ENCODE data around the gene ZSCAN2. TPM values are rescaled to one million over a fixed set of nuclear protein-coding genes. Genes with fewer than 3 reads are reported as not detected.
"Not testable (repeated sequence)": the region's sequence is repeated elsewhere in the genome, so short reads cannot be mapped to it uniquely, and the experiment has no call there.

Gene ZSCAN2
- total RNA-seq, 2 donors from 2014 or later = 23.6 to 31.3 TPM

DNA sequence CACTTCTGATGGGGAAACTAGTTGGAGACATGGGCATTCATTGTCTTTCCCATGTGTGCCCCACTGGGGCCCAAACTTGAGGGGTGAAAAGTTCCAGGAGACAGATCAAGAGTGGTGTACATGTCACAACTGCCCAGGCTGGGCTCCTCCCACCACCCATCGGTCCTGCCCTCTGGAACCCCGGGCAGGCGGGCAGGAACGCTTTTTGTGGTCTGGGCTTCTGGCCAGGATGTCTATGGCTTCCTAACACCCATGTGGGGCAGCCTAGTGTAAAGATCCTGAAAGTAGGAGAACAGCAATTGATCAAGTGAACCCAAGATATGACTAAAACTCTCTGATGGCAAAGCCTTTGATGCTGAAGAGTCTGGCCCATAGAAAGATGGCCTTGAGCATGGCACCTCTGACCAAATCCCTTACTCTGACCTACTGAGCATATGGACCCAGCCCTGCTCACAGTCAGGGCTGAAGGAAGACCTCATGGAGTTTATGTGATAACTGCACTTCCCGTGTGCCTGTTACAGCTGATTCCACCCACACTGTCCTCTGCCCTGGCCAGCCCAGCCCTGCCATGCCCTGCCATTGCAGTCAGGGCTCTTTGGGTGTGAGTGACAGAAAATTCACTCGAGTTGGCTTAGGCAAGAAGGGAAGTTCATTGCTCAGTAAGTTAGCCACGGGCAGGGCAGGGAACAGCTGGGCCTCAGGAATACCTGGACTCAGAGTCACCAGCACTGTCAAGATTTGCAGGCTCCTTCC is 19.0 kb upstream of the ZSCAN2 start:
- not testable (repeated sequence) for H3K4me1 Mint-ChIP-seq; H3K4me1 ChIP-seq (ENCODE audit: control insufficient read depth, insufficient read depth, low read length); DNase-seq; H3K36me3 ChIP-seq (ENCODE audit: control insufficient read depth, insufficient read depth, low read length); H3K27me3 ChIP-seq (ENCODE audit: control insufficient read depth, insufficient read depth, low read length, poor library complexity, severe bottlenecking); H3K9me3 Mint-ChIP-seq; H3K9me3 ChIP-seq (ENCODE audit: control insufficient read depth, low read length); H3K27me3 Mint-ChIP-seq (ENCODE audit: insufficient read depth); H3K36me3 Mint-ChIP-seq (ENCODE audit: low read depth); H3K27ac ChIP-seq (ENCODE audit: low read depth, low read length); H3K4me3 ChIP-seq (ENCODE audit: low read length); H3K9ac ChIP-seq (ENCODE audit: extremely low read depth, low read length, poor library complexity, severe bottlenecking); H3K4me3 Mint-ChIP-seq; H3K27ac Mint-ChIP-seq
- WGBS, 2 experiments (ENCODE audit: insufficient coverage in 1 of 2, insufficient read length in 1 of 2) = 96 to 100% methylated on average over 1 to 5 of the region's 7 CpGs

DNA sequence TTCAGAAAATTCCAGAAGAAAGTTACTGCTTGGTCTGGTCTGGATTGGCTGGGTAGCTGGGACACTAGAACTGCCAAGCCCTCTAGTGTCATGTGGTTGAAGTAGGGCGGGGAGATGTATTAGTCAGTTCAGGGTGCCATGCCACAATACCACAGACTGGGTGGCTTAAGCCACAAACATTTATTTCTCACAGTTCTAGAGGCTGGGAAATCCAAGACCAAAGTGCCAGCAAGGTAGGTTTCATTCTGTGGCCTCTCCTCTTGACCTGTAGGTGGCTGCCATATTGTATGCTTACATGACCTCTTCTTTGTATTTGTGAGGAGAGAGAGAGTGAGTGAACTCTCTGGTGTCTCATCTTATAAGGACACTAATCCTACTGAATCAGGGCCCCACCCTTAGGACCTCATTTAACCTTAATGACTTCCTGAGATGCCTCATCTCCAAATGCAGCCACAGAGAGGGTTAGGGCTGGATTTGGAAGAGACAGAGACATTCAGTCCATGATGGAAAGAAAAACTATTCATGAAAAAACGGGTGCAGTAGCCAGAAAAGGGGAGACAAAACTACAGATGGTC is 18.1 kb upstream of the ZSCAN2 start:
- 96% methylated on average over 2 of the region's 2 CpGs; no CpG with 5 or more reads in 1 of the 2 experiments for WGBS, 2 experiments (ENCODE audit: insufficient coverage in 1 of 2, insufficient read length in 1 of 2)
- TF ChIP-seq, protein P1, sequence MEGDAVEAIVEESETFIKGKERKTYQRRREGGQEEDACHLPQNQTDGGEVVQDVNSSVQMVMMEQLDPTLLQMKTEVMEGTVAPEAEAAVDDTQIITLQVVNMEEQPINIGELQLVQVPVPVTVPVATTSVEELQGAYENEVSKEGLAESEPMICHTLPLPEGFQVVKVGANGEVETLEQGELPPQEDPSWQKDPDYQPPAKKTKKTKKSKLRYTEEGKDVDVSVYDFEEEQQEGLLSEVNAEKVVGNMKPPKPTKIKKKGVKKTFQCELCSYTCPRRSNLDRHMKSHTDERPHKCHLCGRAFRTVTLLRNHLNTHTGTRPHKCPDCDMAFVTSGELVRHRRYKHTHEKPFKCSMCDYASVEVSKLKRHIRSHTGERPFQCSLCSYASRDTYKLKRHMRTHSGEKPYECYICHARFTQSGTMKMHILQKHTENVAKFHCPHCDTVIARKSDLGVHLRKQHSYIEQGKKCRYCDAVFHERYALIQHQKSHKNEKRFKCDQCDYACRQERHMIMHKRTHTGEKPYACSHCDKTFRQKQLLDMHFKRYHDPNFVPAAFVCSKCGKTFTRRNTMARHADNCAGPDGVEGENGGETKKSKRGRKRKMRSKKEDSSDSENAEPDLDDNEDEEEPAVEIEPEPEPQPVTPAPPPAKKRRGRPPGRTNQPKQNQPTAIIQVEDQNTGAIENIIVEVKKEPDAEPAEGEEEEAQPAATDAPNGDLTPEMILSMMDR (conservative IDR thresholded peaks at IDR 0.05) = no peak

DNA sequence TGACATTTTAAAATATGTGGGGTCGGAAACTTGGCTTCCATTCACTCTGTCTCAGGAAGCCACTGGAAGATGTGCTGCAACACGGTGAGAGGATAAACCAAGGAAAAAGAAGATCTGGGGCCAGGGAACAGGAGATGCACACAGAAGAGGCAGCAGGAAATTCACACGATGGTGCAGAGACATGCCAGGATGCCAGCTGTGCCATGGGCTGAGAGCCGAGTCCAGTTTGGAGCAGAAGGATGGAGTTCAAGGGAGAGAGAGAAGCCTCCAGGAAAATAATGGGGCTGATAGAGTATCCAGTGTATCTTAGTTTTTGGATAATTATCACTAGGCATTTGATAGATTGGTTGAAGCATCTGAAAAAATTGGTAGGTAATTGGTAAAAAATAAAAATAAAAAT is 16.9 kb upstream of the ZSCAN2 start:
- WGBS, 2 experiments (ENCODE audit: insufficient coverage in 1 of 2, insufficient read length in 1 of 2) = 91 to 96% methylated on average over 4 of the region's 4 CpGs

More for the DNA sequence above, 18.1 kb upstream of the ZSCAN2 start:
- H3K27me3 Mint-ChIP-seq (ENCODE audit: insufficient read depth) = peaks cover 5% of the 10 kb centered on the region
- no peaks in the 10 kb centered on the region for H3K36me3 ChIP-seq (ENCODE audit: control insufficient read depth, insufficient read depth, low read length)
- no peak overlapping the region for H3K4me3 ChIP-seq (ENCODE audit: low read length)
- no peaks in the 10 kb centered on the region for H3K4me1 Mint-ChIP-seq
- no peaks in the 10 kb centered on the region for H3K36me3 Mint-ChIP-seq (ENCODE audit: low read depth)
- H3K27ac ChIP-seq (ENCODE audit: low read depth, low read length) = no peak overlapping the region
- DNase-seq = no peak
- H3K9ac ChIP-seq (ENCODE audit: extremely low read depth, low read length, poor library complexity, severe bottlenecking) = no peak overlapping the region
- no peaks in the 10 kb centered on the region for H3K9me3 ChIP-seq (ENCODE audit: control insufficient read depth, low read length)
- H3K4me1 ChIP-seq (ENCODE audit: control insufficient read depth, insufficient read depth, low read length) = no peaks in the 10 kb centered on the region
- H3K9me3 Mint-ChIP-seq = peaks cover 5% of the 10 kb centered on the region
- H3K27ac Mint-ChIP-seq = no peak overlapping the region
- no peaks in the 10 kb centered on the region for H3K27me3 ChIP-seq (ENCODE audit: control insufficient read depth, insufficient read depth, low read length, poor library complexity, severe bottlenecking)
- no peak overlapping the region for H3K4me3 Mint-ChIP-seq

DNA sequence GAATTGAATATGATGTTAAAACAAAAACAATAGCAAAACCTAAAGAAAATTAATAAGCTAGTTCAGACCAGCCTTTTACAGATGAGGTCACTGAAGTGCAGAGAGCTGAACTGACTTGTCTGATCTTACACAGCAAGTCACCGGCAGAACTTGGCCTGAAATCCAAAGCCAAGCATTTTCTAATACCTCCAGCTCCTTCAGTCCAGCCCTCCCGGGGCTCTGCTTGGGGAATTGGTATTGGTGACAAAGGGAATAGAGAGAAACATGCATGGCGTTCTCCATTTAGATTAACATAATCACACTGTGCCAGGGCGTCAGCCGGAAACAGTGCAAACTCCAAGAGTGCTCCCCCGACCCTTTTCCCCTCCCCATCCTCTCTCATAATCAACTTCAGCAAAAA is 14.1 kb upstream of the ZSCAN2 start:
- peaks cover 19% of the 10 kb centered on the region for H3K27me3 Mint-ChIP-seq (ENCODE audit: insufficient read depth)

More for the DNA sequence above, 16.9 kb upstream of the ZSCAN2 start:
- H3K9me3 Mint-ChIP-seq; H3K27me3 ChIP-seq (ENCODE audit: control insufficient read depth, insufficient read depth, low read length, poor library complexity, severe bottlenecking); H3K4me3 Mint-ChIP-seq; H3K9ac ChIP-seq (ENCODE audit: extremely low read depth, low read length, poor library complexity, severe bottlenecking); H3K9me3 ChIP-seq (ENCODE audit: control insufficient read depth, low read length); H3K4me1 ChIP-seq (ENCODE audit: control insufficient read depth, insufficient read depth, low read length); H3K4me3 ChIP-seq (ENCODE audit: low read length); H3K27ac ChIP-seq (ENCODE audit: low read depth, low read length); DNase-seq; H3K36me3 ChIP-seq (ENCODE audit: control insufficient read depth, insufficient read depth, low read length); H3K4me1 Mint-ChIP-seq; H3K36me3 Mint-ChIP-seq (ENCODE audit: low read depth); H3K27ac Mint-ChIP-seq: not testable (repeated sequence)
- peaks cover 12% of the 10 kb centered on the region for H3K27me3 Mint-ChIP-seq (ENCODE audit: insufficient read depth)

More for the DNA sequence above, 14.1 kb upstream of the ZSCAN2 start:
- Mint-ChIP-seq H3K4me1 (peaks cover 5% of the 10 kb centered on the region), H3K27ac (no peak overlapping the region), H3K4me3 (no peak overlapping the region), H3K9me3 (peaks cover 5% of the 10 kb centered on the region), H3K36me3 (ENCODE audit: low read depth) (no peaks in the 10 kb centered on the region)
- DNase-seq = no peak
- no peaks in the 10 kb centered on the region for H3K9me3 ChIP-seq (ENCODE audit: control insufficient read depth, low read length)
- TF ChIP-seq, protein P1 (conservative IDR thresholded peaks at IDR 0.05) = no peak
- H3K4me3 ChIP-seq (ENCODE audit: low read length) = no peak overlapping the region
- peaks cover 5% of the 10 kb centered on the region for H3K27me3 ChIP-seq (ENCODE audit: control insufficient read depth, insufficient read depth, low read length, poor library complexity, severe bottlenecking)
- no peaks in the 10 kb centered on the region for H3K4me1 ChIP-seq (ENCODE audit: control insufficient read depth, insufficient read depth, low read length)
- no peak overlapping the region for H3K27ac ChIP-seq (ENCODE audit: low read depth, low read length)
- H3K9ac ChIP-seq (ENCODE audit: extremely low read depth, low read length, poor library complexity, severe bottlenecking) = no peak overlapping the region
- no peaks in the 10 kb centered on the region for H3K36me3 ChIP-seq (ENCODE audit: control insufficient read depth, insufficient read depth, low read length)
- 50 to 70% methylated on average over 1 to 6 of the region's 6 CpGs for WGBS, 2 experiments (ENCODE audit: insufficient coverage in 1 of 2, insufficient read length in 1 of 2)
